Measurements from ENCODE around the gene ATP11C. TPM values are rescaled to one million over a fixed set of nuclear protein-coding genes. Genes with fewer than 3 reads are reported as not detected.
"Not testable (repeated sequence)": the region's sequence is repeated elsewhere in the genome, so short reads cannot be mapped to it uniquely, and the experiment has no call there.

The ATP11C gene
- total and polyA plus RNA-seq, 7 donors: 4.2 to 32.0 (median 17.2) TPM

GRCh38 chrX:139844163-139844562, 88.7 kb downstream of the ATP11C start:
- Histone ChIP-seq H3K9me3 (no peaks in the 10 kb centered on the region), H3K27me3 (no peaks in the 10 kb centered on the region), H3K27ac (no peak overlapping the region), H3K4me1 (no peaks in the 10 kb centered on the region), H3K4me3 (no peak overlapping the region), H3K36me3 (no peaks in the 10 kb centered on the region)
- TF ChIP-seq CTCF (IDR thresholded peaks at IDR 0.05) (no peak), POLR2AphosphoS5 (IDR thresholded peaks at IDR 0.05) (no peak), EP300 (IDR thresholded peaks at IDR 0.05) (no peak), POLR2A (IDR thresholded peaks at IDR 0.05) (no peak)
- WGBS, 2 donors: 17 to 47% methylated on average over 2 of the region's 2 CpGs
- no peak for DNase-seq
- intact Hi-C loops (cut with DNase I): no loop called here

- Histone ChIP-seq H3K36me3 (no peaks in the 10 kb centered on the region), H3K4me1 (no peaks in the 10 kb centered on the region), H3K27ac (no peak overlapping the region), H3K4me3 (no peak overlapping the region), H3K27me3 (no peaks in the 10 kb centered on the region), H3K9me3 (no peaks in the 10 kb centered on the region)
- no peak for DNase-seq
- TF ChIP-seq EP300 (IDR thresholded peaks at IDR 0.05) (no peak), CTCF (IDR thresholded peaks at IDR 0.05) (no peak), POLR2A (IDR thresholded peaks at IDR 0.05) (no peak), POLR2AphosphoS5 (IDR thresholded peaks at IDR 0.05) (no peak)
- intact Hi-C loops (cut with DNase I): no loop called here
- 32 to 66% methylated on average over 8 of the region's 8 CpGs for WGBS, 2 donors
Measured at GRCh38 chrX:139842326-139843185, 90.3 kb downstream of the ATP11C start.

- H3K9me3 ChIP-seq; DNase-seq; H3K27me3 ChIP-seq; H3K27ac ChIP-seq; intact Hi-C loops (cut with DNase I); H3K4me3 ChIP-seq; H3K36me3 ChIP-seq: not testable (repeated sequence)
- WGBS, 2 donors: 86% methylated on average over 5 of the region's 5 CpGs
- peaks cover 0 to 26% (median 10%) of the 10 kb centered on the region in 4 donors for H3K4me1 ChIP-seq
Measured at GRCh38 chrX:139836335-139836734, 96.5 kb downstream of the ATP11C start.

- Histone ChIP-seq H3K36me3 (no peaks in the 10 kb centered on the region), H3K27me3 (no peaks in the 10 kb centered on the region), H3K4me3 (no peak overlapping the region), H3K4me1 (peaks cover 0 to 41% (median 17%) of the 10 kb centered on the region in 4 donors), H3K27ac (no peak overlapping the region), H3K9me3 (no peaks in the 10 kb centered on the region)
- no peak for TF ChIP-seq CTCF (IDR thresholded peaks at IDR 0.05)
- TF ChIP-seq POLR2AphosphoS5 (IDR thresholded peaks at IDR 0.05): no peak
- TF ChIP-seq POLR2A (IDR thresholded peaks at IDR 0.05): no peak
- no peak for TF ChIP-seq EP300 (IDR thresholded peaks at IDR 0.05)
- DNase-seq: no peak
- intact Hi-C loops (cut with DNase I): loop anchor here (5.0 kb wide), 1 partner anchor 97 kb away; the partner anchor contains the start of gene ATP11C
Measured at GRCh38 chrX:139834879-139835278, 98.0 kb downstream of the ATP11C start.

GRCh38 chrX:139832718-139833309, 100.0 kb downstream of the ATP11C start:
- H3K4me3 ChIP-seq: no peak overlapping the region
- no peak for DNase-seq
- no peaks in the 10 kb centered on the region for H3K9me3 ChIP-seq
- TF ChIP-seq EP300 (IDR thresholded peaks at IDR 0.05) (no peak), POLR2AphosphoS5 (IDR thresholded peaks at IDR 0.05) (no peak), POLR2A (IDR thresholded peaks at IDR 0.05) (no peak), CTCF (IDR thresholded peaks at IDR 0.05) (no peak)
- H3K4me1 ChIP-seq: peaks cover 0 to 62% (median 25%) of the 10 kb centered on the region in 4 donors
- H3K27me3 ChIP-seq: no peaks in the 10 kb centered on the region
- 46 to 67% methylated on average over 3 of the region's 3 CpGs for WGBS, 2 donors
- intact Hi-C loops (cut with DNase I): loop anchor here (5.0 kb wide), 1 partner anchor 99 kb away; the partner anchor contains the start of gene ATP11C
- H3K27ac ChIP-seq: peak overlapping the region in 3 of 4 donors; percentile 42 to 66 (median 49)
- no peaks in the 10 kb centered on the region for H3K36me3 ChIP-seq

Data from sigmoid colon (tissue), 7 donors.